Prostate gland (tissue), 1 donor: ENCODE results near the gene STXBP4.

Experiments used
- POLR2A ChIP-seq: fragments of 450-650 bp; IDR thresholded peaks from one replicate; pipeline ENCODE4 v1.6.1; 2016; ENCODE audit warnings: antibody characterized with exemption, mild to moderate bottlenecking
- POLR2AphosphoS5 ChIP-seq: sonication (generic); formaldehyde crosslinking; IDR thresholded peaks from one replicate; pipeline ENCODE4 v1.6.1; 2017; ENCODE audit warnings: antibody characterized with exemption

GRCh38 chr17:55171634-55172328, 203.2 kb downstream of the STXBP4 start:
- TF ChIP-seq POLR2A (no peak), POLR2AphosphoS5 (no peak)
